ENCODE data around the gene IMPDH2.

- TF ChIP-seq POLR2A (IDR thresholded peaks at IDR 0.05): no peak
- no peak for TF ChIP-seq CTCF (IDR thresholded peaks at IDR 0.05)
Observed at GRCh38 chr3:49030321-49030720, 1.1 kb upstream of the IMPDH2 start.

Measured in testis (tissue), 2 donors.